Left lung (tissue), 10 donors: ENCODE measurements around the gene PMF1. TPM values are rescaled to one million over a fixed set of nuclear protein-coding genes. Genes with fewer than 3 reads are reported as not detected.
"Not testable (repeated sequence)": the region's sequence is repeated elsewhere in the genome, so short reads cannot be mapped to it uniquely, and the experiment has no call there.

Source experiments
- ATAC-seq: fragments of 200-7000 bp; cut with Tn5 transposase; one replicate; pipeline ENCODE4 v1.9.1; 2020; ENCODE audit warnings: moderate library complexity
- DNase-seq, 4 donors: peaks; one replicate each; pipeline ENCODE4 v3.0.0-alpha.2; 2013 to 2020
- H3K27ac ChIP-seq, 2 donors: fragments of 200-600 bp; sonication (generic) in 1 of 2; one replicate each; pipeline versions ENCODE4 v1.5.0 to v1.8.0; 2020 to 2021
- H3K27me3 ChIP-seq, 2 donors: fragments of 200-600 bp; sonication (generic) in 1 of 2; one replicate each; pipeline versions ENCODE4 v1.5.0 to v1.8.0; 2020 to 2021
- H3K36me3 ChIP-seq, 2 donors: fragments of 200-600 bp; sonication (generic) in 1 of 2; one replicate each; pipeline versions ENCODE4 v1.5.0 to v1.8.0; 2020 to 2021
- H3K4me1 ChIP-seq, 2 donors: fragments of 200-600 bp; one replicate each; pipeline ENCODE4 v1.8.0; 2021
- H3K4me3 ChIP-seq, 2 donors: fragments of 200-600 bp; sonication (generic) in 1 of 2; one replicate each; pipeline versions ENCODE4 v1.5.0 to v1.8.0; 2020 to 2021; ENCODE audit warnings: mild to moderate bottlenecking in 1 of 2
- H3K9me3 ChIP-seq, 2 donors: fragments of 200-600 bp; sonication (generic) in 1 of 2; one replicate each; pipeline versions ENCODE4 v1.5.0 to v1.8.0; 2020 to 2021
- CTCF ChIP-seq, 2 donors: fragments of 200-600 bp; sonication (generic) in 1 of 2; IDR thresholded peaks; one replicate each; pipeline versions ENCODE4 v1.5.0 to v1.8.0; 2021; ENCODE audit warnings: antibody characterized with exemption in 2 of 2
- intact Hi-C, 2 donors: fragments of 100-400 bp; cut with DNase I; formaldehyde crosslinking; loops; one replicate each; pipeline versions ENCODE4 v1.11.2 to v1.14.2; 2022
- polyA plus RNA-seq, 6 donors: library from polyadenylated mRNA; unstranded; fragments of 120-200 nt; gene quantifications; one replicate each; pipeline ENCODE4 v1.2.1, GENCODE V29; 2013; ENCODE audit not compliant: insufficient read length in 6 of 6
- total RNA-seq, 2 donors: library from RNA; stranded (reverse); fragmentation: NEBNext Ultra II Directional; extraction: Animal tissue kit (Norgen Biotek cat#: 25700); gene quantifications; one replicate each; pipeline ENCODE4 v1.2.1, GENCODE V29; 2021
- donor health status: DM: no; HTN: yes; CAD: no.
- donor health status: DM: no; HTN: no; CAD: no.

The PMF1 gene
- total and polyA plus RNA-seq, 8 donors = 40.1 to 91.5 (median 78.0) TPM

- ATAC-seq (no peak), DNase-seq (no peak)
- TF ChIP-seq CTCF (IDR thresholded peaks at IDR 0.05) = no peak
- Histone ChIP-seq H3K4me3 (peak overlapping the region in 1 of 2 donors; percentile 67), H3K36me3 (peaks cover 0 to 54% of the 10 kb centered on the region in 2 donors), H3K27me3 (no peaks in the 10 kb centered on the region), H3K9me3 (no peaks in the 10 kb centered on the region), H3K4me1 (peaks cover 6 to 43% of the 10 kb centered on the region in 2 donors), H3K27ac (peak overlapping the region; percentile 94 to 98)
- intact Hi-C loops = no loop called here
These were observed 677 bp upstream of the PMF1 start for GRCh38 chr1:156212130-156212529.

GRCh38 chr1:156213644-156213966, 798 bp downstream of the PMF1 start:
- Histone ChIP-seq H3K27ac (peak overlapping the region; percentile 94 to 98), H3K4me3 (peak overlapping the region; percentile 62 to 67), H3K27me3 (no peaks in the 10 kb centered on the region), H3K9me3 (no peaks in the 10 kb centered on the region), H3K36me3 (peaks cover 0 to 40% of the 10 kb centered on the region in 2 donors), H3K4me1 (peaks cover 18 to 57% of the 10 kb centered on the region in 2 donors)
- no peak for DNase-seq
- intact Hi-C loops = no loop called here
- TF ChIP-seq CTCF (IDR thresholded peaks at IDR 0.05) = no peak
- no peak for ATAC-seq

DNA sequence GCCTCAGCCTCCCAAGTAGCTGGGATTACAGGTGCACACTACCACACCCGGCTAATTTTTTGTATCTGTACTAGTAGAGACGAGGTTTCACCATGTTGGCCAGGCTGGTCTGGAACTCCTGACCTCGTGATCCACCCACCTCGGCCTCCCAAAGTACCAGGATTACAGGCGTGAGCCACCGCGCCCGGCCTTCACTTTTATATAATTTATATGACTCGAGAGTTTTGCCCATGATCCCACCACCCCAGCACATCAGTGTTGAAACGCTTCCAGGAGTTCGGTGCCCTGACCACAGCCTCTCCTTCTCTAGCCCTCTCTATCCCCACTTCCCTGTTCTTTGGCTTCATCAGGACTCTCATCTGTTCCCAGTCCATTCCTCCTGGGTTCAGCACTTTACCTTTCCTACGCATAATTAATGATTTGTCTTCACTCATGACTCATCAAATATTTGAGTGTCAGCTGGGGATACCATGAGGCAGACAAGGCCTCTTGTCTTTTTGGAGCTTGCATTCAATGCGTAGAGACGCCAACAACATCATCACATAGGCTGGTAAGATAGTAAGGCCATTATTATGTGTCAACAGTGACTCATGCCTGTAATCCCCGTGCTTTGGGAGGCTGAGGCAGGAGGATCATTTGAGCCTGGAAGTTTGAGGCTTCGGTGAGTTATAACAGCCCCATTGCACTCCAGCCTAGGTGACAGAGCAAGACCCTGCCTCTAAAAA, 1.4 kb downstream of the PMF1 start:
- peaks cover 0 to 34% of the 10 kb centered on the region in 2 donors for H3K36me3 ChIP-seq
- H3K27ac ChIP-seq = peak overlapping the region in 1 of 2 donors; percentile 98
- no peak for ATAC-seq
- TF ChIP-seq CTCF (IDR thresholded peaks at IDR 0.05) = no peak
- intact Hi-C loops = no loop called here
- no peak for DNase-seq
- H3K4me1 ChIP-seq = peaks cover 18 to 63% of the 10 kb centered on the region in 2 donors
- no peaks in the 10 kb centered on the region for H3K27me3 ChIP-seq
- no peaks in the 10 kb centered on the region for H3K9me3 ChIP-seq
- peak overlapping the region; percentile 62 to 67 for H3K4me3 ChIP-seq

DNA sequence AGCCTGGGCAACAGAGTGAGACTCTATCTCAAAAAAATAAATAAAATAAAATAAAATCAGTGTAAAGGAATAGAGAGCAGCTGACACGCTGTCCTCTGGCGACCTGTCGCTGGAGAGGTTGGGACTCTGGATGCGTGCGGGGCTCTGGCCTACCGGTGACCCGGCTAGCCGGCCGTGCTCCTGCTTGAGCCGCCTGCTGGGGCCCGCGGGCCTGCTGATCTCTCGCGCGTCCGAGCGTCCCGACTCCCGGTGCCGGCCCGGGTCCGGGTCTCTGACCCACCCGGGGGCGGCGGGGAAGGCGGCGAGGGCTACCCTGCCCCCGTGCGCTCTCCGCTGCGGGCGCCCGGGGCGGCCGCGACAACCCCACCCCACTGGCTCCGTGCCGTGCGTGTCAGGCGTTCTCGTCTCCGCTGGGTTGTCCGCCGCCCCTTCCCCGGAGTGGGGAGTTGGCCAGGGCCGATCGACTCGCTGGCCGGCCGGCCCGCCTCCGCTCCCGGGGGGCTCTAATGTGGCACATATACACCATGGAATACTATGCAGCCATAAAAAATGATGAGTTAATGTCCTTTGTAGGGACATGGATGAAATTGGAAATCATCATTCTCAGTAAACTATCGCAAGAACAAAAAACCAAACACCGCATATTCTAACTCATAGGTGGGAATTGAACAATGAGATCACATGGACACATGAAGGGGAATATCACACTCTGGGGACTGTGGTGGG, 3.7 kb downstream of the PMF1 start:
- H3K9me3 ChIP-seq, H3K27me3 ChIP-seq, ATAC-seq, intact Hi-C loops, H3K4me3 ChIP-seq: not testable (repeated sequence)
- H3K36me3 ChIP-seq = peaks cover 0 to 27% of the 10 kb centered on the region in 2 donors
- H3K27ac ChIP-seq = peak overlapping the region in 1 of 2 donors; percentile 86
- peaks cover 18 to 68% of the 10 kb centered on the region in 2 donors for H3K4me1 ChIP-seq
- peak in 1 of 4 donors; percentile 78 for DNase-seq

DNA sequence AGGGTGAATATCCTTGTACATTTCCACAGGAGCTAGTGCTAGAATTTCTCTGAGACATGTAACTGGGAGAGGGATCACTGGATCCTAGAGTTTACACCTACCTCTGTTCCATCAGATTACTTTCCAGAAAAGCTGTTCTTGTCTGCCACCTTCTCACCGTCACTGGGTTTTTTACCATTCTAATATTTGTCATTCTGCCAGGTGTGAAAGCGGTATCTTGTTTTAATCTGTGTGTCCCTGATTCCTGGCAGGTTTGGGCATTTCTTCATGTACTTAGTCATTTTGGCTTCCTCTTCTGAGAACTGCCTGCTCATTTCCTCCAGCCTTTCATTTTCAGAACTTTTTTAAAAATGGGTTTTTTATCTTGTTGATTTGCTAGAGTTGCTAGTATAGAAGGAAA, 5.1 kb downstream of the PMF1 start:
- Histone ChIP-seq H3K27ac (peak overlapping the region; percentile 49 to 86), H3K4me1 (peaks cover 18 to 63% of the 10 kb centered on the region in 2 donors)
- no peak for ATAC-seq

More for the DNA sequence above, 5.1 kb downstream of the PMF1 start:
- peaks cover 0 to 37% of the 10 kb centered on the region in 2 donors for H3K36me3 ChIP-seq
- no peaks in the 10 kb centered on the region for H3K27me3 ChIP-seq
- TF ChIP-seq CTCF (IDR thresholded peaks at IDR 0.05) = no peak
- peak overlapping the region in 1 of 2 donors; percentile 1 for H3K4me3 ChIP-seq
- no peaks in the 10 kb centered on the region for H3K9me3 ChIP-seq
- intact Hi-C loops = no loop called here
- DNase-seq = no peak
